IPS DF 4.7 (cell line): ENCODE measurements around the gene TBXA2R.

ENCODE experiments used
- DNase-seq: peaks from one replicate; pipeline ENCODE4 v3.0.0-alpha.2; 2013; ENCODE audit warnings: low spot score; ENCODE audit errors: extremely low read depth

TBXA2R gene

DNA sequence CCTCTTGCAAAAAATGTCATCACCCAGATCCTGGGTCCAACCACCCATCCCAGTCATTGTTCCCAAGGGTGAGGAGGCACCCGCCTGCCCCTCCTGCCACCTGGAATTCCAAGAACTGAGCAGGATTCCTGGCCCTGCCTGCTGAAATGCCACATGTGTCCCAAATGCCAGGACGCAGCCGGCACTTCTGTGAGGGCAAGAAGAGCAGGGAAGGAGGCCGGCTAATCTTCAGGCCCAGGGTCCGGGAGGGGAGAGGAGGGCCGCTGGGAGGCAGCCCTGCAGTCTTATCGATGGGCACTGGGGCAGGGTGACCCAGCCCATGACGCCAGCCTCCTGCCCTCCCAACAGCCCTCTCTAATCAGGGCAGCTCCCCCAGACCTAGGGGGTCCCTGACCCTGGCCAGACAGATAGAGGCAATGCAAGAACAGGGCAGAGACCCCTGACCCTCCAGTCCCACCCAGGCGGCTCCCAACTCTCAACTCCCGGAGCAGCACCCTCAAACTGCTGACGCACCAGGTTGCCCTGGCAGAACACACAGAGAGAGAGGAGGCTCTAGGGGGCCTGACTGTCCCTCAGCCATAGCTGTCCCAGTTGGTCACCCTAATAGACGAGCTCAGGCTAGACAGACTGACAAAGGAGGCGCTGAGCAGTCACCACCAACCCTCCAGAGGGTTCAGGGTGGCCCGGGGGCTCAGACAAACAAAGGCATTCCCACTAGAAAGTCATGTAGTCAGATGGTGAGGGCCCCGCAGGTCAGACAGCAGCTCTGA is 50.8 kb downstream of the TBXA2R start:
- no peak for DNase-seq

DNA sequence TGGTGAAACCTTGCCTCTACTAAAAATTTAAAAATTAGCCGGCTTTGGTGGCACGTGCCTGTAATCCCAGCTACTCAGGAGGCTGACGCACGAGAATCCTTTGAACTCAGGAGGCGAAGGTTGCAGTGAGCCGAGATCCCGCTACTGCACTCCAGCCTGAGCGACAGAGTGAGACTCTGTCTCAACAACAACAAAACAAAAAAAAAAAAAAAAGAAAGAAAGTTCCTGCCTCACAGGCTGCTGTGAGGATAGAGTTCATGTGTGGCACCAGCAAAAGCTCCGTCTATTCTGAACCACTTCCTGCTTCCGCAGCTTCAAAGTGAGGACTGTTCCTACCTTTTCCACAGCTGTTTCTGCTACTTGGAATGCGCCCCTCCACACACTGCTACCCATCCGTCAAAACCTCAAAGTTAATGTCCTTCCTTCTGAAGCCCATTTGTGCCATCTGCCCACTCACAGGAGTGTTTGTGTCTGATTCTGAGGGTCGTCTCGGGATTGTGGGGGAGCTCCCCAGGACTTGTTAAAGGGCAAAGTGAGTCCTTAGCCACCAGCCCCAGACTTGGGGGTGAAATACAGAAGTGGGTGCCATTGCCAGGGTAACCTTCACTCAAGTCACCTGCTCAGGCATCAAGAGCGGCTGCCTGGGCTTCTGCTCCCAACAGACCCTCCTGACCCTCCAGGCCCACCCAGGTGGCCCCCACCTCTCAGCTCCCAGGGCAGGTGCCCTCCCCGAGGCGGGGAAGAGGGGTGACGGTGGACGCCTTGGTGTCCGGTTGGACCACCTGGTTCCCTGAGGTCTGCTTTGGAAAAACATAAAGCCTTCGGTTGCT is 52.2 kb downstream of the TBXA2R start:
- no peak for DNase-seq

DNA sequence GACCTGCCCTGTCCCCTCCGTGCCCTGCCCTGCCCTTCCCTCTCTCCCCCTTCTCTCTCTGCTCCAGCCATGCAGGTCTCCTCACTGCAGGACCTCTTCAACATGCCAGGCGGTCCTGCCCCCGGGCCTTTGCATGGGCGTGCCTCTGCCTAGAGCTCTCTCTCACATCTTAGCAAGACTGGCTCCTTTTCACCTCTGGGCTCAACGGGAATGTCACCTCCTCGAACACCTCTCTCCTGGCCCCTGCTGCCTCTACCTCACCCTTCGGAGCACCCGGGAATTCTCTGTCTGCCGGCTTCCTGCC is 54.9 kb downstream of the TBXA2R start:
- DNase-seq = no peak

DNA sequence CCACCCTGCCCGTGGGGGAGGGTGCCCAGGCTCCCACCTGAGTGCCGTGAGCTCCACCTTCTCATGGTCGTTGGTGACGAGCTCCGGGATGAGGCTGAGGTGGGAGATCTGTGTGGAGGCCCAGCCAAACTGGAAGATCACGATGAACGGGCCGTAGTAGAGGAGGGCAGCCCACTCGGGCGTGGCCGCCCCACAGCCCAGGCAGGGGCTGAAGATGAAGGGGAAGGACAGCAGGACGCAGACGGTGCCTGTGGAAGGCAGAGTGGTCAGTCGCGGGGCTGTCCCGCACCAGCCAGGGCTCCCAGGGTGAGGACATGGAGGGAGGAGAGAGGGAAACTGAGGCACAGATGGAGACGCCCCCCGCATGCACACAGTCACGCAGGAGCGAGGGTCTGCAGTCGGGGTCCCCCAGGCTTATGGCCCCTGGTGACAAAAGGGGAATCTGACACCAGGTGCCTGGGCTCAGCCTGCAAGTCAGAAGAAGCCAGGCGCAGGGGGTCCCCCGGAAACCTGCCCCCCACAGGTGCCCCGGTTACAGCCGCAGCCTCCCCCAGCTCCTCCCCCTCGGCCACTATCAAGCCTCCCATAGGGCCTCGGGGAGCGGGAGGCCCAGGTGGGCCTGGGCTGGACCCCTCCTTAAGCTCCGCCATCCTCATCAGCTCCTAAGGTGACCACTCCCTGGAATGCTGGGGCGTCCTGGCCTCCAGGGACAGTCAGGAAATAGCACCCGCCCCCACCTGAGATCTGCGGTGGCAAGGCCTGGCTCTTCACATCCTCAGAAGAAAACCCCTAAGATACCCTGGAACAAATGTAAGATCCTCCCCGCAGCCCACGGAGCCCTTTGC is 55.5 kb downstream of the TBXA2R start:
- no peak for DNase-seq

DNA sequence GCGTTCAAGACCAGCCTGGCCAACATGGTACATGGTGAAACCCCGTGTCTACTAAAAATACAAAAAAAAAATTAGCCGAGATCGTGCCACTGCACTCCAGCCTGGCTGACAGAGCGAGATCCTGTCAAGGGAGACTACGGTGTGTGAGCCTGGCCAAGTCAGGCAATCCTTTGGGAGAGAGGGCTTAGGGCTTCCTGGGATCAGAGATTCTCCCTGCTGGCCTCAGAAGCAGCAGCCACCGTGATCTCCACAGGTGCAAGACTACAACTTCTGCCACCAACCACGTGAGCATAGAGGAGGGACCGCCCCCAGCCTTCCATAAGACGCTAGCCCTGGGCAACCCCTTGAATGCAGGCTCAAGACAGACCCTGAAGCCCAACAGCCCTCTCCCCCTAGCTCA is 56.9 kb downstream of the TBXA2R start:
- DNase-seq = no peak

DNA sequence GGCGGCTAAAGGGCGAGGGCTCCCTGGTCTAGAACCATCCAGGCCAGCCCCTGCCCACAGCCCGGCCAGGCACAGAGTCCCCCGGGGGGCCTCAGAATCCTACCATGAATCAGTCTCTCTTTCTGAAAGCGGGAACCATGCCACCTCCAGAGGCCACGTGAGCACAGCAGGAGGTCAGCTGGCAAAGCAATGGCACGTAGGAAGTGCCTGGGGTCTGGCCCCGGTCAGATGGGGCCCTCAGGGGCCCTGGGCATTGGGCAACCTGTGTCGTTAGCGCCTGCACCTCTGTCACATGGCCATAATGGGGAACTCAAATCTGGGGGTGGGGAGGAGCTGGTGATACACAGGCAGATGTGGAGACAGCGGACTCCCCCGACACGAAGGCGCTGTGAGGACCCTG is 58.1 kb downstream of the TBXA2R start:
- DNase-seq = no peak

DNA sequence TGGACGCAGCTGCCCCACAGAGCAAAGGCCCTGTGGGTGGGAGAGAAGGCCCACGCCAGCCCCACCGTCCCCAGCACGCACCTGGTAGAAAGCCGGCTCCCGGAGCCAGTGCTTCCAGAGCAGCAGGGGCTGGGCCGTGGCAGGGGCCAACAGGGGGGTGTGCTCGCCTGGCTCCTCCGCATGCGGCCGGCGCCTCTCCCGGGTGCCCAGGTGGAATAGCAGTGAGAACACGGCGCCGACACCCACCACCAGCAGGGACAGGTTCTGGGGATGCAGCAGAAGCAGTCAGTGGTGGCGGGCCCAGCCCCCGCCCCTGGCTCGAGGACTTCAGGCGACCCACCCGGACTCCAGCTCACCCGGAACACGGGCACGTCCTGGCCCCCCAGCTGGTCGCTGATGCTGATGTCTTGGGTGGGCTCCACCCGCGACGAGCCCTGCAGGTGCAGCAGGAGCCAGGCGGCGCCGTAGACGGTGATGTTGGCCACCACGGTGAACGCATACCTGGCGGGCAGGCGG is 58.9 kb downstream of the TBXA2R start:
- no peak for DNase-seq

DNA sequence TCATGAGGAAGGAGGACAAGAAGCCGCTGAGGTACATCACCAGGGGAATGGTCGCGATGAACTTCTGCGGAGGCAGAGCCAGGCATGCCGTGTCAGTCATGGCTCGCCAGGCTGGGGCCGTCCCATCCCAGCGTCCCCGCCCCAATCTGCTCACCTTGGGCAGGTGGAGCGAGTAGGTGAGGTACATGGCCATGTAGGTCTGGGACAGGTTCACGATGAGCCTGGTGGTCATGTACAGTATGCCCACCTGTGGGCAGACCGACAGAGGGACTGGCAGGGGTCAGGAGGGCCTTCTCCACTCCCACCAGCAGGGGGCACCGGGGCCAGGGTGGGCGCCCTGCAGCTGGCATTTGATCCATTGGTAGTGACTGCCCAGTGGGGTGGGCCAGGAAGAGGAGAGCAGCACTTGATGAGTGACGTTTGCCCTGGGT is 59.4 kb downstream of the TBXA2R start:
- no peak for DNase-seq

DNA sequence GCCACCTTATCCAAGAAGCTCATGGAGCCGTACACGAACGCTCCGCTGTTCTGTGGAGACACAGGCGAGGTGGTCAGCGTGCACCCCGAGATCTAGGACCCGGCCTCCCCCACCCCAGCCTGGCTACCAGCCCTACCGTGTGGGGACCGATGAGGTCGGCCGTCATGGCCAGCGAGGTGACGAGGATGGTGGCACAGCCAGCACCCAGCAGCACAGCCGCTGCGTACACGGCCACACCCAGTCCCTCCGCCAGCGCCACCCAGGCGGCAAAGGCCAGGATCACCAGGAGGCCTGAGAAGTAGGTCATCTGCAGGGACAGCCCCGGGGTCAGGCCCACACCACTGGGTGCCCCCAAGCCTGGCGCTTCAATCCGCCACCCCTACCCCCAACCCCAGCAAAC is 60.6 kb downstream of the TBXA2R start:
- no peak for DNase-seq

DNA sequence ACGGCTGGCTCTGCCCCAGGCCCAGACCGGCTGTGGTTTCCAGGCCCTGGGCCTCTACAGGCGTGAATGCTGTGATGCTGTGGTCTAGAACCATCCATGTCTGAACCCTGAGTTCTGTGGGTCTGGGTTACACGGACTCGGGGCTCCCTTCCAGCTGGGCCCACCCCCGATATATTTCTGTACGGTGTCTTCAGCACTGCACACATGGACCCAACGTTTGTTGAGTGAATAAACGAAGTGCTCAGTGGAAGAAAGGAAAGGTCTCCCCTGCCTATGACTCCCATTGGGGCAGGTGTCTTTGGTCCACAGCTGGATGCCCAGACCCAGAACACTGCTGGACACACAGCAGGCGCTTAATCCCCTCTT is 61.0 kb downstream of the TBXA2R start:
- DNase-seq = no peak

DNA sequence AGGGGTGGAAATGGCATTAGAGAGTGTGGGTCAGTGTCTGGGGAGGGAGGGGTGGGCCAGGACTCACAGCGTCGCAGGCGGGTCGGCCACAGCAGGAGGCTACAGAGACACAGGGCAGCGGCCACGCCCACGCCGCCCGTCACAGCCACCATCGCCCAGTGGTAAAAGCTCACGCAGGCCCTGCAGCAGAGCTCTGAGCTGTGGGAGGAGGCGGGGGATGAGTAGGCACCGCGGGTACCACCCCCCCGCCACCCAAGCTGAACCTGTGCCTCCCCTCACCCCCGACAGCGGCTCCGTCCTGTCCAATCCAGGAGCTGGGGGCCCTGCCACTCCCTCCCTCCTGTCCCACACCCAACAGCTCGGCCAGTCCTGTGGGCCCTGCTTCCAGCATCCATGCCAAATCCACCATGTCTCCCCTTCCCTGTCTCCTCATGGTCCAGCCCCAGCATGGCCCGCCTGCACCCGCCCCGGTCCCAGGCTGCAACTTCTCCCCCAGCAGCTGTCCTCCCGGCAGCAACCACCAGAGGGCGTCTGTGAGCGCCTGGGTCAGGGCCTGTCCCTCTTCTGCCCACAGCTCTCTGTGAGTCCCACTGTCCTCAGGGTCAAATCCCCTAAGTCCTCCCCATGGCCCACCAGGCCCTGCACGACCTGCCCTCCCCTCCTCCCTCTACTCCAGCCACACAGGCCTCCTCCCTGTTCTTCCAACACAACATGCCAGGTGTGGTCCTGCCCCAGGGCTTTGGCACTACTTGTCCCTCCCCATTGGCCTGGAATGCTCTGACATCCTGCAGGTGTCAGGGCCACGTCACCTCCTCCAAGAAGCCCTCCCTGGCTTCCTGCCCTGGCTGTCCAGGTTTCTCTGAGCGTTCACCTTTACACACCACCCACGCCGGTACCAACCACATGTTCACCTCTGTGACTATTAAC is 61.7 kb downstream of the TBXA2R start:
- DNase-seq = no peak
